ENCODE measurements around the gene ANOS1.
"Not testable (repeated sequence)": the region's sequence is repeated elsewhere in the genome, so short reads cannot be mapped to it uniquely, and the experiment has no call there.

- not testable (repeated sequence) for TF ChIP-seq ZNF12 (CRISPR knock-in tag; IDR thresholded peaks at IDR 0.05); ZNF326 (CRISPR knock-in tag; IDR thresholded peaks at IDR 0.05; ENCODE audit: borderline replicate concordance); MAFF (IDR thresholded peaks at IDR 0.05; ENCODE audit: low read depth, low read length); TAF1 (CRISPR knock-in tag; IDR thresholded peaks at IDR 0.05); ZBTB46 (CRISPR knock-in tag; IDR thresholded peaks at IDR 0.05; ENCODE audit: borderline replicate concordance)
- TF ChIP-seq, protein P1, sequence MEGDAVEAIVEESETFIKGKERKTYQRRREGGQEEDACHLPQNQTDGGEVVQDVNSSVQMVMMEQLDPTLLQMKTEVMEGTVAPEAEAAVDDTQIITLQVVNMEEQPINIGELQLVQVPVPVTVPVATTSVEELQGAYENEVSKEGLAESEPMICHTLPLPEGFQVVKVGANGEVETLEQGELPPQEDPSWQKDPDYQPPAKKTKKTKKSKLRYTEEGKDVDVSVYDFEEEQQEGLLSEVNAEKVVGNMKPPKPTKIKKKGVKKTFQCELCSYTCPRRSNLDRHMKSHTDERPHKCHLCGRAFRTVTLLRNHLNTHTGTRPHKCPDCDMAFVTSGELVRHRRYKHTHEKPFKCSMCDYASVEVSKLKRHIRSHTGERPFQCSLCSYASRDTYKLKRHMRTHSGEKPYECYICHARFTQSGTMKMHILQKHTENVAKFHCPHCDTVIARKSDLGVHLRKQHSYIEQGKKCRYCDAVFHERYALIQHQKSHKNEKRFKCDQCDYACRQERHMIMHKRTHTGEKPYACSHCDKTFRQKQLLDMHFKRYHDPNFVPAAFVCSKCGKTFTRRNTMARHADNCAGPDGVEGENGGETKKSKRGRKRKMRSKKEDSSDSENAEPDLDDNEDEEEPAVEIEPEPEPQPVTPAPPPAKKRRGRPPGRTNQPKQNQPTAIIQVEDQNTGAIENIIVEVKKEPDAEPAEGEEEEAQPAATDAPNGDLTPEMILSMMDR (CRISPR knock-in tag; IDR thresholded peaks at IDR 0.05): not testable (repeated sequence)
Measured at GRCh38 chrX:8757609-8758389, 25.9 kb upstream of the ANOS1 start.

Measured in HepG2 (cell line).